Uterus (tissue), 4 donors: ENCODE results near the gene DCAF10. TPM values are rescaled to one million over a fixed set of nuclear protein-coding genes. Genes with fewer than 3 reads are reported as not detected.
"Not testable (repeated sequence)": the region's sequence is repeated elsewhere in the genome, so short reads cannot be mapped to it uniquely, and the experiment has no call there.

Experiments used
- DNase-seq, 2 donors: peaks; one replicate each; pipeline ENCODE4 v3.0.0-alpha.2; 2019 to 2020
- H3K27ac ChIP-seq, 2 donors: fragments of 200-600 bp; sonication (generic); 1 replicate in 1 of 2; 2 replicates in 1 of 2; pipeline ENCODE4 v1.5.1; 2016 to 2018
- H3K27me3 ChIP-seq, 2 donors: fragments of 200-600 bp; sonication (generic); one replicate each; pipeline ENCODE4 v1.5.1; 2018 to 2019; ENCODE audit warnings: control low read depth in 1 of 2
- H3K36me3 ChIP-seq, 2 donors: fragments of 200-600 bp; sonication (generic); one replicate each; pipeline ENCODE4 v1.5.1; 2019; ENCODE audit warnings: control low read depth in 1 of 2
- H3K4me1 ChIP-seq, 2 donors: fragments of 200-600 bp; sonication (generic); one replicate each; pipeline ENCODE4 v1.5.1; 2018 to 2019; ENCODE audit warnings: control low read depth in 1 of 2
- H3K4me3 ChIP-seq, 2 donors: fragments of 200-600 bp; sonication (generic); 1 replicate in 1 of 2; 2 replicates in 1 of 2; pipeline ENCODE4 v1.5.1; 2018 to 2019; ENCODE audit warnings: mild to moderate bottlenecking in 1 of 2
- H3K9me3 ChIP-seq, 2 donors: fragments of 200-600 bp; sonication (generic); one replicate each; pipeline ENCODE4 v1.5.1; 2019; ENCODE audit warnings: control low read depth in 1 of 2
- CTCF ChIP-seq, 4 experiments: fragments of 200-600 bp in 2 of 4; fragments of 450-650 bp in 2 of 4; sonication (generic) in 2 of 4; IDR thresholded peaks; one replicate each; pipeline ENCODE4 v1.5.1; 2016 to 2019; ENCODE audit warnings: antibody characterized with exemption in 4 of 4, mild to moderate bottlenecking in 2 of 4, moderate library complexity in 1 of 4
- POLR2A ChIP-seq, 2 donors: fragments of 450-650 bp; IDR thresholded peaks; one replicate each; pipeline ENCODE4 v1.6.1; 2016; ENCODE audit warnings: antibody characterized with exemption in 2 of 2, mild to moderate bottlenecking in 1 of 2, moderate library complexity in 1 of 2
- intact Hi-C: fragments of 100-400 bp; cut with DNase I; formaldehyde crosslinking; loops from one replicate; pipeline ENCODE4 v1.15.1; 2023; ENCODE audit warnings: low total_unique reads
- total RNA-seq, 4 donors: library from RNA; depleted of rRNA in 3 of 4; stranded (reverse); fragments of >200 nt in 3 of 4; gene quantifications; one replicate each; pipeline versions ENCODE4 v1.1.0 to v1.2.4, GENCODE V29; 2014 to 2023
- donor health status: DM: yes; HTN: yes; CAD: no.

The DCAF10 gene
- total RNA-seq, 4 donors from 2014 or later = 10.8 to 34.8 (median 29.6) TPM

- intact Hi-C loops = no loop called here
- DNase-seq = peak; percentile 62 to 69
These were observed 47.0 kb upstream of the DCAF10 start, which contains the start of gene TRMT10B for GRCh38 chr9:37753489-37754190. TRMT10B (plus strand) TSS chr9:37753805; CDS start chr9:37761932, 8,127 bp downstream.

GRCh38 chr9:37758747-37759146 is 41.9 kb upstream of the DCAF10 start:
- no peak for TF ChIP-seq POLR2A (IDR thresholded peaks at IDR 0.05)
- no peaks in the 10 kb centered on the region for H3K36me3 ChIP-seq
- no peak overlapping the region for H3K4me3 ChIP-seq
- no peaks in the 10 kb centered on the region for H3K4me1 ChIP-seq
- H3K9me3 ChIP-seq = no peaks in the 10 kb centered on the region
- intact Hi-C loops = no loop called here
- H3K27me3 ChIP-seq = no peaks in the 10 kb centered on the region
- no peak for DNase-seq
- H3K27ac ChIP-seq = no peak overlapping the region

More at GRCh38 chr9:37753489-37754190, 47.0 kb upstream of the DCAF10 start, which contains the start of gene TRMT10B:
- TF ChIP-seq POLR2A (IDR thresholded peaks at IDR 0.05) = peak in 1 of 2 donors; percentile 30
- TF ChIP-seq CTCF (IDR thresholded peaks at IDR 0.05) = peak in 1 of 4 experiments; percentile 9
- Histone ChIP-seq H3K27ac (peak within 1 kb of the TSS; percentile 82 to 91), H3K4me3 (peak within 1 kb of the TSS; percentile 64 to 97), H3K4me1 (no peaks in the 10 kb centered on the region), H3K27me3 (no peaks in the 10 kb centered on the region), H3K9me3 (no peaks in the 10 kb centered on the region), H3K36me3 (no peaks in the 10 kb centered on the region)

GRCh38 chr9:37760416-37761161 is 40.0 kb upstream of the DCAF10 start:
- H3K9me3 ChIP-seq = no peaks in the 10 kb centered on the region
- no peak for DNase-seq
- TF ChIP-seq CTCF (IDR thresholded peaks at IDR 0.05) = no peak
- TF ChIP-seq POLR2A (IDR thresholded peaks at IDR 0.05) = no peak
- intact Hi-C loops = no loop called here
- no peaks in the 10 kb centered on the region for H3K27me3 ChIP-seq
- no peaks in the 10 kb centered on the region for H3K36me3 ChIP-seq
- H3K27ac ChIP-seq = no peak overlapping the region
- H3K4me1 ChIP-seq = no peaks in the 10 kb centered on the region
- no peak overlapping the region for H3K4me3 ChIP-seq

- Histone ChIP-seq H3K27me3 (no peaks in the 10 kb centered on the region), H3K36me3 (no peaks in the 10 kb centered on the region), H3K9me3 (no peaks in the 10 kb centered on the region), H3K4me3 (no peak overlapping the region), H3K27ac (no peak overlapping the region), H3K4me1 (no peaks in the 10 kb centered on the region)
- TF ChIP-seq POLR2A (IDR thresholded peaks at IDR 0.05) = no peak
- TF ChIP-seq CTCF (IDR thresholded peaks at IDR 0.05) = no peak
- DNase-seq = no peak
- intact Hi-C loops = no loop called here
These were observed 39.1 kb upstream of the DCAF10 start for GRCh38 chr9:37761511-37761910.

GRCh38 chr9:37765263-37765662 is 35.3 kb upstream of the DCAF10 start:
- H3K36me3 ChIP-seq, intact Hi-C loops, H3K4me3 ChIP-seq, H3K4me1 ChIP-seq, H3K9me3 ChIP-seq, H3K27ac ChIP-seq, H3K27me3 ChIP-seq, DNase-seq: not testable (repeated sequence)

GRCh38 chr9:37769306-37769705 is 31.3 kb upstream of the DCAF10 start:
- Histone ChIP-seq H3K4me3 (no peak overlapping the region), H3K27me3 (no peaks in the 10 kb centered on the region), H3K36me3 (no peaks in the 10 kb centered on the region), H3K9me3 (no peaks in the 10 kb centered on the region), H3K4me1 (no peaks in the 10 kb centered on the region), H3K27ac (no peak overlapping the region)
- no peak for DNase-seq
- intact Hi-C loops = no loop called here
- no peak for TF ChIP-seq CTCF (IDR thresholded peaks at IDR 0.05)
- TF ChIP-seq POLR2A (IDR thresholded peaks at IDR 0.05) = no peak
